ENCODE results near the gene BST1.
"Not testable (repeated sequence)": the region's sequence is repeated elsewhere in the genome, so short reads cannot be mapped to it uniquely, and the experiment has no call there.

BST1 gene

GRCh38 chr4:15753786-15754185 is 50.9 kb downstream of the BST1 start:
- no peak for DNase-seq

GRCh38 chr4:15754323-15754722 is 51.5 kb downstream of the BST1 start:
- no peak for DNase-seq

GRCh38 chr4:15755321-15756155 is 52.7 kb downstream of the BST1 start:
- no peak for DNase-seq

GRCh38 chr4:15756361-15756861 is 53.5 kb downstream of the BST1 start:
- no peak for DNase-seq

DNA sequence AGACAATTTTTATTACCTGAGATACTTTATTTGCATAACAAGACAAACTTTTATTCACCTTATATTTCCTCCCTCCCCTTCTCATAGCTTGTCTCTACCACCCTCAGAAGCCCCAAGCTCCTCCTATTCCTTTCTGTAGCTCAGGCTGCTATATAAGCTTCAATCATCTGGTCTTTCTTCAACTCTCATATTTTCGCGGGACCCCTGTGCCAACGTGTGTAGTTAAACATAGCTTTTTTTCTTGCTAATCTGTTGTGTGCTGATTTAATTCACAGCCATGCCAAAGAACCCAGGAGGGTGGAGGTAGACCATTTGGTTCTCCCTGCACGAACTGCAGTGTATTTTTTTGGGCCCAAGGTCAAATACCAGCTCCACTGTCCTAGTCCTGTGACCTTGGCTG is 54.2 kb downstream of the BST1 start:
- DNase-seq, result no peak

DNA sequence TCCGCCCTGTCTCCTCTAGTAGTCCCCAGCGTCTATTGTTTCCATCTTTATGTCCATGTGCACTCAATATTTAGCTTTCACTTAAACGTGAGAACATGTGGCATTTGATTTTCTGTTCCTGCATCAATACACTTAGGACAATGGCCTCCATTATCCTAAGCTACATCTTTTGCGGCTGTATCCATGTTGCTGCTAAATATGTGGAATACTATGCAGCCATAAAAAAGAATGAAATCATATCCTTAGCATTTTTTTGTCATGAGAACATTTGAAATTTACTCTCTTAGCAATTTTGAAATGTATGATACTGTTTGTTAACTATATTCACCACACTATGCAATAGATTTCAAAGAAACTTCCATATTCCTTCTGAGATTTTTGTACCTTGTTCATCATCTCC is 55.4 kb downstream of the BST1 start:
- DNase-seq, result no peak

DNA sequence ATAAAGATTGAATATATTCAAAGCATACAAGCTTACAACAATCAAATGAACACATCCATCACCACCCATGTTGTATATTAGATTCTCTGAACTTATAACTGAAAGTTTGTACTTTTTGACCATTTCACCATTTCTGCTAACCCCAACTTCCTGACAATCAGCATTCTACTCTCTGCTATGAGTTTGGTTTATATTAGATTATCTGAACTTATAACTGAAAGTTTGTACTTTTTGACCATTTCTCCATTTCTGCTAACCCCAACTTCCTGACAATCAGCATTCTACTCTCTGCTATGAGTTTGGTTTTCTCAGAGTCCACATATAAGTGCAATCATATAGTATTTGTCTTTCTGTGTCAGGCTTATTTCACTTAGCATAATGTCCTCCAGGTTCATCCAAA is 59.6 kb downstream of the BST1 start:
- DNase-seq, result not testable (repeated sequence)

GRCh38 chr4:15765391-15765790 is 62.5 kb downstream of the BST1 start:
- no peak for DNase-seq

GRCh38 chr4:15765910-15766697 is 63.2 kb downstream of the BST1 start:
- no peak for DNase-seq

GRCh38 chr4:15766821-15767220 is 64.0 kb downstream of the BST1 start:
- DNase-seq, result no peak

DNA sequence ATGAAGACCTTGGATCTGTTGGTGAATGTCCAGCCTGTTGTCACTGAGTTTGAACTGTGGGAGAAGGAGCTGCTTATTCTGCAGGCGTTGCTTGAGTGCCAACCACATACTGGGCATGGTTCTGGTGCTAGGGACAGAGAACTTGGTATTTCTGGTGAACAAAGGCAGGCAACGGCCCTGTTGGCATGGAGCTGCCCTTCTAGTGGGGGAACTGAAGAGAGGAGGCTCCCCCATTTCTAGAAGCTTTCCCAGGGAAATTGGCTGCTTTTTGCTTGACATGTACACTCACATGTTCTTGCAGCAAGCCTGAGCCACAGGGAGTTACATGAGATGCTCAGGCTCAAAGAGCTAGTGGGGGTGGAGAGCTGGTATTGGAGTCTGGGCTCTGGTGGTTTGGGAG is 66.3 kb downstream of the BST1 start:
- DNase-seq, result no peak

DNA sequence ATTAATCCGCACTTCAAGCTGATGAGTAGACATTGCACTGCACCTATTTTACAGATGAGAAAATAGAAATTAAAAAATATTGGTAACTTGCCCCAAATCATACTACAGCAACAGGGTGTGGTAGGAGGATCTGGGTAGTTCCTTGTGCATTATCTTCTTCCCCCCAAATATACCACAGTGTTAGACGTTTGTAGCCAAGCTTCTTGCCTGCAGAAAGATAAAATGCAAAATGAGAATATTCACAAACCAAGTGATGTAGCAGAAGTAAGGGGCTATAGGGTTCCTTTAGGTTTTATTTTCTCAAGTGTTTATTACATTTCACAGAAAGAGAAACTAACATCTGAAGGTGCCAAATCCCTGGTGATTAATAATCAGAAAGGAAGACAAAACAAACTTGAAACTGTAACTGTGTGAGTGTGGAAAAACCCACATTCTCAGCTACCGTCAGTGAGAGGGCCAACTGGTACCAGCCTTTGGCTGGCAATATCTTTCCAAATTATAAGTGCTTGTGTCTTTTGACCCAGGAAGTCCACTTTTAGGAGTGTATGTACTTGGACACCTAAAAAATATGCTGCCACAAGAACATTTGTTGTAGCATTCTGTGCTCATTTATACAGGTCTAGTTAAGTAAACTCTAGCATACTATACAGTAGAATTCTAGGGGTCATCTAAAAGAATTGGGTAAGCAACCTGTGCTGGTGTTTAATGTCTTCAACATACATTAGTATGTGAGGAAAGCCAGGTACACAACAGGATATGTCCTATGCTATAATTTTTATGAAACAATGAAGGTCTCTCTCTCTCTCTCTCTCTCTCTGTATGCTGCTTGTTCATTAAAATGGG is 68.6 kb downstream of the BST1 start:
- no peak for DNase-seq

- DNase-seq, result no peak
These were observed 71.2 kb downstream of the BST1 start for GRCh38 chr4:15774020-15774420.

- DNase-seq, result no peak
These were observed 74.2 kb downstream of the BST1 start for GRCh38 chr4:15776871-15777648.

- DNase-seq, result no peak
These were observed 74.9 kb downstream of the BST1 start for GRCh38 chr4:15777697-15778288.

DNA sequence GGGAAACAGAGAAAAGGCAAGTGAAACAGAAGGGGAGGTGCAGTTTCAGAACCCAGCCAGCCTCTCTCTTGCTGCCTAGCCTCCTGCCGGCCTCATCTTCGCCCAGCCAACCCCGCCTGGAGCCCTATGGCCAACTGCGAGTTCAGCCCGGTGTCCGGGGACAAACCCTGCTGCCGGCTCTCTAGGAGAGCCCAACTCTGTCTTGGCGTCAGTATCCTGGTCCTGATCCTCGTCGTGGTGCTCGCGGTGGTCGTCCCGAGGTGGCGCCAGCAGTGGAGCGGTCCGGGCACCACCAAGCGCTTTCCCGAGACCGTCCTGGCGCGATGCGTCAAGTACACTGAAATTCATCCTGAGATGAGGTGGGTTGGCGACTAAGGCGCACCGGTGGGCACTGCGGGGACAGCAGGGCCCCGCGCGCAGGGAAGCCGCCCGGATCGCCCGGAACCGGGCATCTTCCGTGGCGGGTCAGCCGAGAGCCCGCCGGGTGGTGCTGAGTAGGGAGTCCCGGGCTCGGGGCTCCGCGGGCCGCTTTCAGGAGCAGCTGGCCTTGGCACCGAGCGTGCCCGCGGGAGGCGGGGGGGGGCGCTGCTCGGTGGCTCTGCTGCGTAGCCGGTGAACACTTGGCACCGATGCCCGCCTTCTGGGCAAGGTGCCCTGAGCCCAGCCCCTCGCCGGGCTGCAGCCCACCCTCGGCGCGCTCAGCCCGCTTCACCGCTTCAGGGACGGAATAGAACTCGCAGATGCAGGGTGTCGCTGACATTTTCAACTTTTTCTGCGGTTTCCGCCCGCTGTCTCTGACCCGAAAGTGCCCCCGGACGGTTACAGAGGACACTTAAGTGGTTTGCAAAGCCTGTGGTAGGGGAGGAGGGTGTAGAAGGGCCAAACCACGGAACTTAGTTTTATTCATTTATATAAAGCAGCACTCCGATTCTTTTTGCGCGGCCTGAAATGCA is 75.7 kb downstream of the BST1 start, which contains the start of gene CD38:
CD38 (plus strand) TSS at position 40 of the 953 bp plus-strand sequence; CDS start at position 127, 87 bp downstream.
- DNase-seq, result no peak

DNA sequence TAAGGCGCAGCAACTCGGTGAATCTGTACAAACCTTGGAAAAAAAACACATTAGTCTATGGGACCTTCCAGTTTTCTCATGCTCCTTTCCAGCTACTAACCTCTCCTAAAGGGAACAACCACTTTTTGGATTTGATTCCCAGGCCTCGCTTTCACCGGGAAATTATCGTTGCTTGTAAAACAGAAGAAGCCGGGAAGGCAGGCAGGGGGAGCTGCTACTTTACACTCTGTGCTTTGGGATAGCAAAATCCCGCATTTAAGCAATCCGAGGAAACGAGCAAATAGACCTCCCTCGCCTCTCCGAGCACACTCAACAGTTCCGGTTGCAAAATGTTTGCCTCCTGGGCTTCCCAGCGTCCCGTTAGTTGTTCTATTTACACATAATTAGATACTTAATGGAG is 76.4 kb downstream of the BST1 start:
- no peak for DNase-seq

- DNase-seq, result no peak
These were observed 76.9 kb downstream of the BST1 start for GRCh38 chr4:15779809-15780208.

DNA sequence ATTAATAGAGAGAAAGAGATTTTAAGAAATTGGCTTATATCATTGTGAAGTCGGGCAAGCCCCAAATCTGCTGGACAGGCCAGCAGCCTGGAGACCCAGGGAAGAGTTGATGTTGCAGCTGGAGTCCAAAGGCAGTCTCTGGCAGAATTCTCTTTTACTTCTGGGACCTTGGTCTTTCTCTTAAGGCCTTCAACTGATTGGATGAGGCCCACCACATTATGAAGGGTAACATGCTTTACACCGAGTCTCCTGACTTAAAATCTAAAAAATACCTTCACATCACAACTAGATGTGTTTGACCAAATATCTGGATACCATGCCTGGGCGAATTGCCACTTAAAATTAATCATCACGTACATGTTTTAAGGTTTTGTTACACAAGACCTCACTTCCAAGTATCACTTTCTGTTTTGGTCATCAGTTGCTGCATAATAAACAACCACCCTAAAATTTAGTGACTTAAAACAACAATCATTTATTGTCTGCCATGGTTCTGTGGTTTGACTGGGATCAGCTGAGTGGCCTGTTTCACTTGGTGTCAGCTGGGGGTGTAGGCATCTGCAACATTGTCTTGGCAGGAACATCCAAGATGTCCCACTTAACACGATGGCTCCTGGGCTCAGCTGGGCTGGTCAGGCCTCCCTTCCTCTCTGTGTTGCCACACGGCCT is 78.7 kb downstream of the BST1 start:
- no peak for DNase-seq

Measured in NCI-H510A (cell line).